DOHH2 (cell line): Measurements from ENCODE around the gene CYTH3.

Experiments used
- H3F3A ChIP-seq: fragments of 200-600 bp; sonication (generic), shearing (Covaris generic); 2 replicates; pipeline ENCODE4 v1.6.0; 2016; ENCODE audit warnings: antibody characterized with exemption, mild to moderate bottlenecking; ENCODE audit not compliant: control insufficient read depth, insufficient read depth
- H3K27ac ChIP-seq: fragments of 200-600 bp; sonication (generic); 2 replicates; pipeline ENCODE4 v1.5.1; 2014; ENCODE audit warnings: low read depth, mild to moderate bottlenecking, low read length, moderate library complexity
- H3K27me3 ChIP-seq: fragments of 200-600 bp; sonication (generic); 2 replicates; pipeline ENCODE4 v1.6.1; 2014; ENCODE audit warnings: mild to moderate bottlenecking, low read length, mixed read lengths; ENCODE audit not compliant: control insufficient read depth
- H3K36me3 ChIP-seq: fragments of 200-600 bp; sonication (generic); 2 replicates; pipeline ENCODE4 v1.6.1; 2014; ENCODE audit warnings: mild to moderate bottlenecking, low read length, moderate library complexity, mixed read lengths; ENCODE audit not compliant: control insufficient read depth
- H3K4me1 ChIP-seq: fragments of 200-600 bp; sonication (generic); 2 replicates; pipeline ENCODE4 v1.6.1; 2014; ENCODE audit warnings: mild to moderate bottlenecking, low read length, mixed read lengths; ENCODE audit not compliant: control insufficient read depth
- H3K4me2 ChIP-seq: fragments of 200-600 bp; sonication (generic); 2 replicates; pipeline ENCODE4 v1.6.0; 2014; ENCODE audit warnings: mild to moderate bottlenecking, low read length, moderate library complexity
- H3K4me3 ChIP-seq: fragments of 200-600 bp; sonication (generic); 2 replicates; pipeline ENCODE4 v1.5.1; 2014; ENCODE audit warnings: mild to moderate bottlenecking, low read length, mixed read lengths
- H3K79me2 ChIP-seq: fragments of 200-600 bp; sonication (generic); 2 replicates; pipeline ENCODE4 v1.6.1; 2014; ENCODE audit warnings: mild to moderate bottlenecking, low read length, mixed read lengths; ENCODE audit not compliant: control insufficient read depth
- H3K9me2 ChIP-seq: fragments of 200-600 bp; sonication (generic); replicated peaks from 2 replicates; pipeline ENCODE4 v1.6.1; 2014; ENCODE audit warnings: mild to moderate bottlenecking, low read length, mixed read lengths; ENCODE audit not compliant: control insufficient read depth
- H3K9me3 ChIP-seq: fragments of 200-600 bp; sonication (generic); 2 replicates; pipeline ENCODE4 v1.6.1; 2014; ENCODE audit warnings: antibody characterized with exemption, low read length, mixed read lengths; ENCODE audit not compliant: control insufficient read depth, insufficient read depth
- H4K20me1 ChIP-seq: fragments of 200-600 bp; sonication (generic); 2 replicates; pipeline ENCODE4 v1.6.0; 2014; ENCODE audit warnings: low read depth, mild to moderate bottlenecking, antibody characterized with exemption, low read length, moderate library complexity; ENCODE audit not compliant: control insufficient read depth, insufficient read depth
- EZH2phosphoT487 ChIP-seq: fragments of 200-600 bp; sonication (generic); IDR thresholded peaks from 2 replicates; pipeline ENCODE4 v1.6.1; 2017; ENCODE audit warnings: borderline replicate concordance, mild to moderate bottlenecking, antibody characterized with exemption, low read length, moderate library complexity, mixed read lengths
- TF ChIP-seq, protein P1 (sequence below): fragments of 200-600 bp; sonication (generic); IDR thresholded peaks from one replicate; pipeline ENCODE4 v1.5.1; 2014; ENCODE audit warnings: antibody characterized with exemption, mild to moderate bottlenecking, low read depth, low read length; ENCODE audit not compliant: poor library complexity, severe bottlenecking

Gene CYTH3

DNA sequence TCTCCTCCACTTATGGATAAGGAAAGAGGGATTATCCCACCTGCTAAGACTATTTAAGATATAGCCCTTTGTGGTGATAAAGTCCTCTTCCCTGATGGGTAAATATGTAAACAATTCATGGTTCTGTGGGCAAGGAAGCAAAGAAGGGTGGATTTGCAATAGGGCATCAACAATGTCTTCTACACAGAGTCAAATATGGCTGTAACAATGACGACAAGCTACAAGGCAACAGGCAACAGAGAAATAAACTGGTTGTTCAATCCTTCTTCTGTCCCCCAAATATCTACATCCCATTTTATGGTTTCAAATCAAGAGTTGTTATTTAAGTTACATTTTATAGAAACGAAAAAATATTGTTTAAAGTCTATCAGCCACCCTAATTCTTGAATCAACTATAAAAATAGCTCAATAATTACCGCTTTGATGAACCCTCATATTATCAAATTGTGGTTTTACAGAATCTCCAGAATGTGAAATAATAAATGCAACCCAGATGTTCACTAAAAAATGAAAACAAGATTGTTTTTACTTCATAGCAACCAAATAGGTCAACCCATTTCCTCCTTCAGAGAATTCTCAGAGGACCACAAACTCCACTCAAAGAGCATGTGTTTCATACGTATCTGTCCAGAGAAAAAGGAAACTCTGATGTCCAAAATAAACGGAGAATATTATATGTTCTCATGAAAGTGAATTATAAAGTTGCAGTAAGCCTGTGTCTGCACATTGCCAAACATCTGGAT, 13.8 kb downstream of the CYTH3 start:
- peak overlapping the region; percentile 40 for H3K4me2 ChIP-seq
- H3K36me3 ChIP-seq = no peaks in the 10 kb centered on the region
- H3F3A ChIP-seq = no peaks in the 10 kb centered on the region

DNA sequence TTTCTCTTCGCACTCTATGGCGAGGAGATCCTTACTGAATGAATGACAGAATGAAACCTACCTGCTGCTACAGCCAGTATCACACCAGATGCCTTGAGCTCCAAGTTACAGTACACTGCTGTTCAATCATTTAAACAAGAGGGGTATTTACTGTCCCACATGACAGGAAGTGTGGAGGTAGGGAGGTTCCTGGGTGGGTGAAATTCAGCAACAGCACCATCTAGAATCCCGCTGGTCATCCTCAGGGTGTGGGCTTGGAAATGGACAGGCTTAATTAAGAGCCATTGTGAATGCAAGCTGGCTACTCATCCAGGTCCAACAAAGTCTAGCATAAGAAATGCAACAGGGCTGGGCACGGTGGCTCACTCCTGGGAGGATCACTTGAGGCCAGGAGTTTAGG, 14.7 kb downstream of the CYTH3 start:
- H3K27ac ChIP-seq = no peak overlapping the region
- H3F3A ChIP-seq = no peaks in the 10 kb centered on the region
- H3K27me3 ChIP-seq = peaks cover 16% of the 10 kb centered on the region
- no peaks in the 10 kb centered on the region for H3K79me2 ChIP-seq
- H3K4me2 ChIP-seq = no peak overlapping the region
- TF ChIP-seq, protein P1, sequence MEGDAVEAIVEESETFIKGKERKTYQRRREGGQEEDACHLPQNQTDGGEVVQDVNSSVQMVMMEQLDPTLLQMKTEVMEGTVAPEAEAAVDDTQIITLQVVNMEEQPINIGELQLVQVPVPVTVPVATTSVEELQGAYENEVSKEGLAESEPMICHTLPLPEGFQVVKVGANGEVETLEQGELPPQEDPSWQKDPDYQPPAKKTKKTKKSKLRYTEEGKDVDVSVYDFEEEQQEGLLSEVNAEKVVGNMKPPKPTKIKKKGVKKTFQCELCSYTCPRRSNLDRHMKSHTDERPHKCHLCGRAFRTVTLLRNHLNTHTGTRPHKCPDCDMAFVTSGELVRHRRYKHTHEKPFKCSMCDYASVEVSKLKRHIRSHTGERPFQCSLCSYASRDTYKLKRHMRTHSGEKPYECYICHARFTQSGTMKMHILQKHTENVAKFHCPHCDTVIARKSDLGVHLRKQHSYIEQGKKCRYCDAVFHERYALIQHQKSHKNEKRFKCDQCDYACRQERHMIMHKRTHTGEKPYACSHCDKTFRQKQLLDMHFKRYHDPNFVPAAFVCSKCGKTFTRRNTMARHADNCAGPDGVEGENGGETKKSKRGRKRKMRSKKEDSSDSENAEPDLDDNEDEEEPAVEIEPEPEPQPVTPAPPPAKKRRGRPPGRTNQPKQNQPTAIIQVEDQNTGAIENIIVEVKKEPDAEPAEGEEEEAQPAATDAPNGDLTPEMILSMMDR = no peak
- TF ChIP-seq EZH2phosphoT487 = no peak
- no peak overlapping the region for H3K4me3 ChIP-seq
- no peaks in the 10 kb centered on the region for H3K9me3 ChIP-seq
- H3K4me1 ChIP-seq = peaks cover 30% of the 10 kb centered on the region
- no peaks in the 10 kb centered on the region for H3K36me3 ChIP-seq
- no peaks in the 10 kb centered on the region for H3K9me2 ChIP-seq
- H4K20me1 ChIP-seq = no peaks in the 10 kb centered on the region

More for the DNA sequence above, 13.8 kb downstream of the CYTH3 start:
- Histone ChIP-seq H3K4me1 (peaks cover 30% of the 10 kb centered on the region), H3K27ac (peak overlapping the region; percentile 27), H4K20me1 (no peaks in the 10 kb centered on the region), H3K4me3 (peak overlapping the region; percentile 23), H3K79me2 (no peaks in the 10 kb centered on the region), H3K9me2 (no peaks in the 10 kb centered on the region), H3K9me3 (no peaks in the 10 kb centered on the region), H3K27me3 (peaks cover 16% of the 10 kb centered on the region)
- TF ChIP-seq, protein P1 = no peak
- TF ChIP-seq EZH2phosphoT487 = no peak

DNA sequence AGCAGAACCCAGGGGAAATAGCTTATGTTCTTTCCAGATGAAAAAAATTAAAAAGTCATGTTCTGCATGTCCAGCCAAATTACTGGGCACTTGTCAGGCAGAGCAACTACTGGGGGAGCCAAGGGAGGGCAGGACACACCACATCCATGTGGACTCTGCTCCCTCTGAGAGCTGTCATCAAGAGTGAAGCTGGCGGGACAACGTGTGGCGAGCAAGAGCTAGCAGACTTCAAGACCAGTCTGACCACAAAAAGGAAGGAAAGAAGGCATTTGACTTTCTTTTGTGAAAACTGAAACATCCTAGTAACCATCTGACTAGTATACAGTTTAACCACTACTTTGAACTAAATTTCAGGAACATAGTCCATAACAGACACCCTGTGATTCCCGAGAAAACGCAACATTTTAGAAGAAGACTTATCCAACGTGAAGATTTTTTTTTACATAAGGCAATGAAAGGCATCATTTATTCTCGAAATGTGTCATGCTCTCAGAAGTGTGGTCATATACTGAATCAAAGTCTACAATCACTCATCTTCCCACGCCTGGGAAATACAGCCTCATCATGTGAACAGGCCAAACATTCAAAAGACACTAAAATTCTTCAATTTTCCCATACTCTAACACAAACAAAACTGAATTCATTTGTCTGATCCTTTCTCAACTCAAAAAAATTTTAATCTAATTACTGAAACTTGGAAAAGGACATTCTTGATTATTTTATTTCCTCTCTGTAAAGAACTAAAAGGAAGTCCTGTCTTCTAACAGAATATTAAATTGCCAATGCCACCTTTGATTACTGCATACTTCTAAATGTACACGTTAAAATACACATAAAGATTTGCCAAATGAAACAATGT, 15.5 kb downstream of the CYTH3 start:
- no peak overlapping the region for H3K4me3 ChIP-seq
- H3K4me1 ChIP-seq = peaks cover 30% of the 10 kb centered on the region
- H3K79me2 ChIP-seq = no peaks in the 10 kb centered on the region
- no peaks in the 10 kb centered on the region for H3K9me3 ChIP-seq
- H3K36me3 ChIP-seq = no peaks in the 10 kb centered on the region
- no peak for TF ChIP-seq EZH2phosphoT487
- TF ChIP-seq, protein P1 = no peak
- H4K20me1 ChIP-seq = no peaks in the 10 kb centered on the region
- H3K27ac ChIP-seq = no peak overlapping the region
- peaks cover 23% of the 10 kb centered on the region for H3K27me3 ChIP-seq
- H3F3A ChIP-seq = no peaks in the 10 kb centered on the region
- no peaks in the 10 kb centered on the region for H3K9me2 ChIP-seq
- H3K4me2 ChIP-seq = no peak overlapping the region
